Measurements from ENCODE around the gene NOP53. TPM values are rescaled to one million over a fixed set of nuclear protein-coding genes. Genes with fewer than 3 reads are reported as not detected.

Gene NOP53
- total RNA-seq, 4 donors from 2014 or later, result 154 to 426 (median 281) TPM

DNA sequence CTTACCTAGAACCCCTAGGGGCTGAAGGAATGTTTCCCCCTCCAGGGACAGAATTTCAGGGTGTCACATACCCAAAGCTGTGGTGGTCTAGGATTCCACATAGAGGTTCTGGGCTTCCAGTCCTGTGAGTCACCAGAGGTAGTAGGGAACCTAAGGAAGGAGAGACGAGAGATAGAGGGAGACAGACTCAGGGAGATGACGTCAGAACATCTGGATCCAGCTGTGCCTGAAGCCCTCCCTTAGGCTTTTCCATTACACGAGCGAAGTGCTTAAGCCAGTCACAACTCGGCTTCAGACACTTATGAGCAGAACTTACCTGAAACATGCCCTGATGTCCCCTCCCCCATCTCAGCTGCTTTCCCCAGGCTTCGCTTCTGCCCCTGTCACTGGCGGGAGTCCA is 21.3 kb downstream of the NOP53 start:
- TF ChIP-seq, protein P1, sequence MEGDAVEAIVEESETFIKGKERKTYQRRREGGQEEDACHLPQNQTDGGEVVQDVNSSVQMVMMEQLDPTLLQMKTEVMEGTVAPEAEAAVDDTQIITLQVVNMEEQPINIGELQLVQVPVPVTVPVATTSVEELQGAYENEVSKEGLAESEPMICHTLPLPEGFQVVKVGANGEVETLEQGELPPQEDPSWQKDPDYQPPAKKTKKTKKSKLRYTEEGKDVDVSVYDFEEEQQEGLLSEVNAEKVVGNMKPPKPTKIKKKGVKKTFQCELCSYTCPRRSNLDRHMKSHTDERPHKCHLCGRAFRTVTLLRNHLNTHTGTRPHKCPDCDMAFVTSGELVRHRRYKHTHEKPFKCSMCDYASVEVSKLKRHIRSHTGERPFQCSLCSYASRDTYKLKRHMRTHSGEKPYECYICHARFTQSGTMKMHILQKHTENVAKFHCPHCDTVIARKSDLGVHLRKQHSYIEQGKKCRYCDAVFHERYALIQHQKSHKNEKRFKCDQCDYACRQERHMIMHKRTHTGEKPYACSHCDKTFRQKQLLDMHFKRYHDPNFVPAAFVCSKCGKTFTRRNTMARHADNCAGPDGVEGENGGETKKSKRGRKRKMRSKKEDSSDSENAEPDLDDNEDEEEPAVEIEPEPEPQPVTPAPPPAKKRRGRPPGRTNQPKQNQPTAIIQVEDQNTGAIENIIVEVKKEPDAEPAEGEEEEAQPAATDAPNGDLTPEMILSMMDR (IDR thresholded peaks at IDR 0.05; ENCODE audit: low read depth), result no peak

DNA sequence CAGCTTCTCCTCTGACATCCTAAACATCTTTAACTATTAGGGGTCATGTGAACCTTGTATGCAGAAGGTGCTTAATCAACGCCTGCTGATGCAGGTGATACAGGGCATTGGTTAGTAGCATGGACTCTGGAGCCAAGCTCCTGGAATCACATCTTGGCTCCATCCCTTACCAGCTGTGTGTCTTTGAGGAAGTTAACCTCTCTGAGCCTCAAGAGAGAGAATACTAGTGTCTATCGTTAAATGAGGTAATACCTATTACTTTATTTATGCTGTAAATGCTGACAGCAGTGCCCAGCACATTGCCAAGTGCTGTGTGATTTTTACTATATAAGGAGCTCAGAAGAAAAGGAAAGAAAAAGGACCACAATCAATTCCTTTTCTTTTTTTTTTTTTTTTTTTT is 22.0 kb downstream of the NOP53 start:
- TF ChIP-seq, protein P1 (IDR thresholded peaks at IDR 0.05; ENCODE audit: low read depth), result no peak

DNA sequence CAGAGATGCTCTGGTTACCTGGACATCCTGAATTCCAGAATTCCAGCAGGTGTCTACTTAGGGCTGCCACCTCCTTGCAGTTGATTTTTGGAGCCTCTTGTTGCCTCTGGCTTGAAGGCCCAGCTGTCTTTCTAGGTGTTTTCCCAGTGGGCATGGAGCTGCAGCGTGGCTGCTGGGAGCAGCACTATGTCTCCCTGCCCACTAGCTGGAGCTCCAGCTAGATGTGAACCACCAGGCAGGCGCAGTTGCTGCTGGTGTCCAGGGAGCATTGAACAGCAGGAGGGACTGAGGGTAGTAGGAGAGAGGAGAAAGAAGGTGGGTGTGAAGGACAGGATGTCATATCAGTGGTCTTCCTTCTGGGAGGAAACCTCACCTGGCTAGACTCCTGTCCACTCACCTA is 23.3 kb downstream of the NOP53 start:
- TF ChIP-seq, protein P1 (IDR thresholded peaks at IDR 0.05; ENCODE audit: low read depth), result no peak

DNA sequence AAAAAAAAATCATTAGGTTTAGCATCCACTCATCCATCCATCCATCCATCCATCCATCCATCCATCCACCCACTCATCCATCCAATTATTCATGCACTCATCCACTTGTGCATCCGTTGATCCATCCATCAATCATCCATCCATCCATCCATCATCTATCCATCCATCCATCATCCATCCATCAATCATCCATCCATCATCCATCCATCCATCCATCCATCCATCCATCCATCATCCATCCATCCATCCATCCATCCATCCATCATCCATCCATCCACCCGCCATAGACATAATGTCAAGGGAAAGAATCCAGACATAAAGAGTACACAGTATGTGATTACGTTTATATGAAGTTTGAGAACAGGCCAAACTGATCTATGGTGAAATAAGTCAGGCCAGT is 24.2 kb downstream of the NOP53 start:
- TF ChIP-seq, protein P1 (IDR thresholded peaks at IDR 0.05; ENCODE audit: low read depth), result no peak

DNA sequence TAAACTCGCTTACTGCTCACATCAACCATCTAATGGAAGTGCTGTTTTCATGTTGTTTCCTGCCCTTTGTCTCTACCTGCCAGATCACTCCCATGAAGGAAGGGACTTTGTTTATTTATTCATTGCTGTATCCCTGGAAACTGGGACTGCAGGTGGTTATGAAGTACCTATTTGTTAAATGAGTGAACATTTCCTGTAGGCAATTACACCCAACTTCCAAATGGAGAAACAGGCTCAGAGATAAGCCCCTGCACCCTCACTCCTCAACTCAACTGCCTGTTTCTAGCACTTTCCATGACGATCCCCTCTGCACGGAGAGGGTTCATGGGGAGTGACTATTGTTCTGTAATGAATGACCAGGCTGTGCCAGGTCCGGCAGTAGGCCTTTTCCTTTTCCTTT is 31.2 kb downstream of the NOP53 start:
- TF ChIP-seq, protein P1 (IDR thresholded peaks at IDR 0.05; ENCODE audit: low read depth), result no peak

DNA sequence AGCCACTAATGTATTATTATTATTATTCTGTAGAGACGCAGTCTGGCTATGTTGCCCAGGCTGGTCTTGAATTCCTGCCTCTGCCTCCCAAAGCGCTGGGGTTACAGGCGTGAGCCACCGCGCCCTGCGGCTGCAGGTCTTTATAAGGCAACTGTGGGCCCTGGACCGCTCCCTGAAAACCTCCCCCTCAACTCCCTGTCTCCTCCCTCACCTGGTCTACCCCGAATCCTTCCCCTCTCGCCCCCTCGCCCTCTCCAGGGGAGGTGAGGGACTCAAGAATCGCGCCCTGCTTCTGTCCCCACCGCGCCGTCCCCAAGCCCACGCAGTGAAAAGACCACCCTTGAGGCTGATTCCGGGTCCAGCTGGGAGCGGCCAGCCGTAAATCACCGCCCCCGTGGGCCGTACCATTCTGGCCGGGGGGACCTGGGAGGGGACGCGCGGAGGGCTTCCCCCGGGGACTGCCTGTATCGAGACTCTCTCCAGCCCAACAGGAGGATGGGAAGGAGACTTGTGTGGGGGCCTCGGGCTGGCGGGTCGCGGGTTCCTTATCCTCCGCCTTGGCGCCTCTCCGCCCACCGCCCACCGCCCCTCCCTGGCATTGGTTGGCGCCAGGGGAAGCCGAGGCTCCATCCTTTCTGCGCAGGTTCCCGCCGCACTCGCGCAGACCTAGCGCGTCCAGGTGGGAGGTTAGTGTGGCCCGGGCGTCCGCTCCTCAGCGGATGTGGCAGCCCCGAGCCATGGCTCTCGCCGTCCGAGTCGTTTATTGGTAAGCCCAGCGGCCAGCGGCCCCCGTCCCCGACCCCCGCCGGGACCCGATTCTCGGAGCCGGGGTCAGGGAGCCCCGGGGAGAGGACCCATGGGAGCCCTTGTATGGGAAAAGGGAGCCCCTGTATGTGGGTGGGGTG is 33.0 kb downstream of the NOP53 start, which contains the start of gene SELENOW:
Gene SELENOW (plus strand): TSS at position 655 of the 905 bp plus-strand sequence. CDS start 83 bp downstream, at position 738.
- TF ChIP-seq, protein P1 (IDR thresholded peaks at IDR 0.05; ENCODE audit: low read depth), result no peak

DNA sequence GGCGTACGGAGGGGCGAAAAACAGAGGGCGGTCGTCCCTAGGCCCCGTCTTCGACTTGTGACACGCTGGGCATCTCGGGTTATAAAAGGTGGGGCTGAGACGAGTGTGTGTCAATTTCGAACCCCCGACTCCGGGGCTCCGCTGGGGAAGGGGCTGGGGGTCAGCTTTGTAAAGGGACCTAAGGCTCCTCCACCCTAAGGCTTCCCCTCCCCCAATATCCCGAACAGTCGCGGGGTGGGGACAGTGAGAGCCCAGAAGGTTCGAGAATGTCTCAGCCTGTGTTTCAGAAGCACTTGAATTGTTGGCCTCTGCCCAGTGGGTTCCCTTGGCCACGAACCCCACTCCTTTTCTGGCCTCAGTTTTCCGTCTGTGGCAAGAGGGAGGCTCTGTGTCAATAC is 33.6 kb downstream of the NOP53 start:
- TF ChIP-seq, protein P1 (IDR thresholded peaks at IDR 0.05; ENCODE audit: low read depth), result no peak
